LNCAP (cell line): ENCODE measurements around the gene UBAP2.
A peak's percentile ranks its signal among the peaks of the same experiment; 100 is the strongest.

Source experiments
- TF ChIP-seq, protein P1 (sequence below): fragments of 450-650 bp; IDR thresholded peaks from 2 replicates; pipeline ENCODE4 v1.5.1; 2017; ENCODE audit warnings: mild to moderate bottlenecking

Gene UBAP2

DNA sequence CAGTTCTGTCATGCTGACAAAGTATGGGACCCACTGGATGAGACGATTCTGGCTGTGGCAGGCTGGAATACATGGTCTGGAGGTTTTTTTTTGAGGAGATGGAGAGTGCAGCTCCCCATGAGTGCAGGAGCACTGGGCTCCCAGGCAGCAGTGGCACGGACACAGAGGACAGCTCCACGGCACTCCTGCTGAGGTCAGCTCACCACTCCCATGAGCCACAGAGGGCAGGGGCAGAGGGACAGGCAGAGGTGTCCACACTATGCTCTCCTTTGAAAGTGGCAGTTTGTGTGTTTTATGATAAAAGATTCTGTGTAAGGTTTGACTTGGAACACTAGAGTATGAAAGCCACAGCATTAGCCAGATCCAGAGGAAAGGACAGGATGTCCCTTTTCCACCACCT is 117.4 kb downstream of the UBAP2 start:
- TF ChIP-seq, protein P1, sequence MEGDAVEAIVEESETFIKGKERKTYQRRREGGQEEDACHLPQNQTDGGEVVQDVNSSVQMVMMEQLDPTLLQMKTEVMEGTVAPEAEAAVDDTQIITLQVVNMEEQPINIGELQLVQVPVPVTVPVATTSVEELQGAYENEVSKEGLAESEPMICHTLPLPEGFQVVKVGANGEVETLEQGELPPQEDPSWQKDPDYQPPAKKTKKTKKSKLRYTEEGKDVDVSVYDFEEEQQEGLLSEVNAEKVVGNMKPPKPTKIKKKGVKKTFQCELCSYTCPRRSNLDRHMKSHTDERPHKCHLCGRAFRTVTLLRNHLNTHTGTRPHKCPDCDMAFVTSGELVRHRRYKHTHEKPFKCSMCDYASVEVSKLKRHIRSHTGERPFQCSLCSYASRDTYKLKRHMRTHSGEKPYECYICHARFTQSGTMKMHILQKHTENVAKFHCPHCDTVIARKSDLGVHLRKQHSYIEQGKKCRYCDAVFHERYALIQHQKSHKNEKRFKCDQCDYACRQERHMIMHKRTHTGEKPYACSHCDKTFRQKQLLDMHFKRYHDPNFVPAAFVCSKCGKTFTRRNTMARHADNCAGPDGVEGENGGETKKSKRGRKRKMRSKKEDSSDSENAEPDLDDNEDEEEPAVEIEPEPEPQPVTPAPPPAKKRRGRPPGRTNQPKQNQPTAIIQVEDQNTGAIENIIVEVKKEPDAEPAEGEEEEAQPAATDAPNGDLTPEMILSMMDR, result no peak

DNA sequence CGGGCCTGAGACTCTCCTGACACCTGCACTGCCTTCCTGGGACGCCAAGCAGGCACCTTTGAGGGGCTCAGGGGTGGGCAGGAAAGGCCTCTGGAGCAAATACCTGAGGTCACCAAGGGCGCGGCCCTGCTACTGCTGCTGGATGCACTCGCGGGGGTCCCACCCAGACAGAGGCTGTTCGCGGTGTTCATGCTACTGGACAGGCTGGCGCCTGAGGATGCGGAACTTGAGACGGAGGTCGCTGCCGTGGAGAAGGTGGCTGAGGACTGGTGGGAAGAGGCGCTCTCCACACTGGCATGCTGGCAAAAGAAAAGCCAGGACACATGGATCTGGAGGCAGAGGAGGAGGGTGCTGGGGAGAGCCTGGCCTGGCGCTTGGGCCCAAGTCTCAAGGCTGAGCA is 121.0 kb downstream of the UBAP2 start:
- TF ChIP-seq, protein P1, result no peak

DNA sequence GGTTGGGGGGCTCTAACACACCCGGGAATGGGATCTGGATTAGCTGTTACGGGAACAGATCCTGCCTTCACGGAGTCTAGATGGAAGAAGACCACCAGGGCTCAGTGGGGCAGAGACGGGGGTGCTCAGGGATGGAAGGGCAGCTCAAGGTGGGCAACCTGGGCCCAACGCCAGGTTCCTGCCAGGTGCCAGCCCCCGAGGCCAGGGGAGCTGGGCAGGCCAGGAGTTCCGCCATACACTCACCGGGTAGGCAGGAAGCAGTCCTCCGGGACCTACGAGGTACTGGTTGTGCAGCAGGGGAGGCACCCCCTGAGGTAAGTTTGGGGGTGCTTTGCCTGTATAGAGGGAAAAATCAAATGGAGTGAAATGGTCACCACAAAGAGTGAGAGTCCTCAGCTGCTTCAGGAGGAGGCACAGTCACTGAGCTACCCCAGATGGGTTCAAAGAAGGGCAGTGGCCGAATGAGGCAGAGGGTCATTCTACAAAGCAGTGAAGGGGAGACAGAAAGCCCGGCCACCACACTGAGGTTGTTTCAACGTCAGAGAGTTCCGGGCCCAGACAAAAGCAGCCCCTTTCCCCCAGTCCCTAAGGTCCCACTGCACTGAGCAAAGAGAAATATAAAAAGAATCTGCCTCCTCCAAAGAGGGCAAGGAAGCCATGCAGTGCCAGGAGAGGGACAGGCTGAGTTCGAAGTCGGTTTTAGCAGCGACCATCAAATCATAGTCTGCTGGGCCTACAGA is 121.8 kb downstream of the UBAP2 start:
- TF ChIP-seq, protein P1, result no peak

DNA sequence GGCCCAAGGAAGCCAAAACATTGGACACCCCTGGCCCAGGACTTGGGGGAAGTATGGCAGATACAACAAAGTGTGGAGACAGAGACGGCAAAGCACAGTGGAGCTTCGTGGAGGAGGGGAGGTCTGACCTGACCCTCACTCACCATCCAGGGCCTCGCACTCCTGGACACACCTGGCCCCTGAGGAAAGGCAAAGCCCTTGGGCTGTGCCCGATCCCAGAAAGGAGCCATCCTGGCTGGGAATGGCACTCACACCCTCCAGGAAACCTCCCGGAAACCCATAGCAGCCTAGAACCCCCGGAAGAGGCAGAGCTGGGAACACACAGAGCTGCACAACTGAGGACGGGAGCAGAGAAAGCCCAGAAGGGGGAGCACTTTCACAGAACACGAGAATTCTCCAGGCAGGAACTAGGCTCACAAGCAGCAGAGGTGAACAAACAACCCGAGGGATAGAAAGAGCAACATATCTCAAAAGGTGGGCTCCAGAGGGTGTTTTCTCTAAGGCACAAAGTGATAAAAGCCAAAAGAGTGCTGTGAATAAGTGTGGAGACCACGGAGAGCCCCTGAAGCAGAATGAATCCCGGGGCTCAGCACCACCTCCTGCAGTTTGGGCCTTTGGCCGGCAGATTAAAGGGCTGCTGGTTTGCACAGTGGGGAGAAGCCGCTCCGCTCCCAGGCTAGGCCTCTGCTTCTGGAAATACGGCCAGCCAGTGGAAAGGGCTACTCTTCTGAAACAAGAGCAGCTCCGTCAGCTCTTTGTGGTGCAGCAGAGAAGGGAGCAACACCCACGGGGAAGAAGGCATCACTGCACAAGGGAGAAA is 123.5 kb downstream of the UBAP2 start:
- TF ChIP-seq, protein P1, result peak; percentile 78

DNA sequence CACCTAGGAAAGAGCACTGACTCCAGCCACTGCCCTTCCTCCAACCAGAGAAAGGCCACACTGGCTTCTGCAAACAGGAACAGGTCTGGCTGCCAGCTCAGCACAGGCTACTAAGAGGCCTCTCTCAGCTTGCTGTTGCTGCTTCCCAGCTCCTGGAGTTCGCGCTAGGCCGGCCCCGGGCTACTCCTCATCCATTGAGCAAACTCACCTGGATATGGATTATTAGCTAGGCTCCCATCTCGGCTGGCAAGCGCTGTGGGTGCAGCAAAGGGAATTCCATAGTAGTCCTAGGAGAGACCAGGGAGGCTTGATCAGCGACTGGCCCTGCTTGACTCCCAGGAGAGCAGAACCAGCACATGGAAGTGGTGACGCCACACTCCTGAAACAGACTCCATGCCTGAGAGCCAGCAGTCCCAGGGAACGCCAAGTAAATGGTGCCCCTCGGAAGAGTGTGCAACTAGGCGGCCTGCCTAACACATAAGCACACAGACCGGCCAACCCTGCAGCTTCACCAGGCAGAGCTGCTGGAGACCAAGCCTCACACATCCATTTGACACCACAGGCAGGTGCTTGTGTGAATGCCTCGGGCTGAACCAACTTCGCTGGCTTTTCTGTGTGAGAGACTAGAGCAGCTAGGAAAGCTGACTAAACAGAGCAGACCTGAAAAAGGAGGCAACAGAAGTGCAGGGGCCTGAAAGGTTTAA is 124.5 kb downstream of the UBAP2 start:
- TF ChIP-seq, protein P1, result no peak

DNA sequence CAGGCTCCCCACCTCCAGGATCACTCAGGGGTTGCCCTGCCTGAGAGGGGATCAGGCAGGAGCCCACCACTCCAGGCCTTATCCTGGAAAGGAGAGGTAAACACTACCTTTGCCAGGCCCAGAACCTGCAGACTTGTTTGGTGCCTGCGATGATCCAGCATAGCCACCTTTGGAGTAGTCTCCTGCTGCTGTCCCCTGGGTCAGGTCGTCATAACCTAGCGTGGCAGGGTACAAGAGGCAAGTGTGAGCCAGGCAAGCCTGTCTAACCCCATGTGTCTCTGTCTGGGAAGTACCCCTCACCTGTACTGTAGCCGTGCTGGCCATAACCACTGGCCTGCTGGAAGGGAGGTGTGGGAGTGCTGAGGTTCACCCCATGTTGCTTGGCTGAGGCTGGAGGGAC is 125.6 kb downstream of the UBAP2 start:
- TF ChIP-seq, protein P1, result no peak
